Panc1 (cell line): Measurements from ENCODE around the gene SERPINA3. TPM values are rescaled to one million over a fixed set of nuclear protein-coding genes. Genes with fewer than 3 reads are reported as not detected.

Experiments used
- ATAC-seq: fragments of 200-7000 bp; cut with Tn5 transposase; 2 replicates; pipeline ENCODE4 v1.9.1; 2020; ENCODE audit warnings: mild to moderate bottlenecking, moderate library complexity
- BruUV-seq: library from RNA; stranded (reverse); fragments of 400-500 nt; replicated peaks from 2 replicates; lab custom pipeline; 2021; lab: Mats Ljungman, UMichigan
- CTCF ChIA-PET: fragments of 300-600 bp; sonication (Branson Sonifier 250); formaldehyde crosslinking; loops from one replicate; lab custom pipeline; 2022; ENCODE audit warnings: antibody characterized with exemption; lab: Charles Lee
- POLR2A ChIA-PET: fragments of 300-600 bp; sonication (Branson Sonifier 250); formaldehyde crosslinking; loops from one replicate; lab custom pipeline; 2022; ENCODE audit warnings: antibody characterized with exemption; lab: Charles Lee
- DNase-seq: peaks from one replicate; pipeline ENCODE4 v3.0.0-alpha.2; 2010; ENCODE audit warnings: low read depth, low spot score
- H3K27ac ChIP-seq: 2 replicates; pipeline ENCODE4 v1.5.1; 2011; ENCODE audit warnings: mild to moderate bottlenecking, low read length, inconsistent platforms
- H3K27me3 ChIP-seq: fragments of 200-500 bp; sonication (Bioruptor generic); 2 replicates; pipeline ENCODE4 v1.6.0; 2014; ENCODE audit warnings: low read length, inconsistent platforms; ENCODE audit not compliant: control insufficient read depth, insufficient read depth
- H3K36me3 ChIP-seq: fragments of 200-500 bp; sonication (Bioruptor generic); 2 replicates; pipeline ENCODE4 v1.5.1; 2014; ENCODE audit warnings: inconsistent platforms, mild to moderate bottlenecking, low read length, moderate library complexity; ENCODE audit not compliant: control insufficient read depth, insufficient read depth
- H3K4me1 ChIP-seq: 2 replicates; pipeline ENCODE4 v1.5.1; 2011; ENCODE audit warnings: inconsistent platforms, mild to moderate bottlenecking, low read length, moderate library complexity; ENCODE audit not compliant: control insufficient read depth, insufficient read depth
- H3K4me3 ChIP-seq, 2 experiments: 2 replicates each; pipeline ENCODE4 v1.5.1; 2011 to 2012; ENCODE audit warnings: low read depth in 2 of 2, low read length in 2 of 2, mild to moderate bottlenecking in 2 of 2, inconsistent platforms in 1 of 2, moderate library complexity in 1 of 2
- H3K9me3 ChIP-seq: fragments of 200-500 bp; sonication (Bioruptor generic); 2 replicates; pipeline ENCODE4 v1.5.1; 2014; ENCODE audit warnings: low read depth, mild to moderate bottlenecking, inconsistent platforms, low read length, moderate library complexity; ENCODE audit not compliant: control insufficient read depth, insufficient read depth
- CTCF ChIP-seq: fragments of 450-650 bp; IDR thresholded peaks from 2 replicates; pipeline ENCODE4 v1.5.1; 2017; ENCODE audit warnings: mild to moderate bottlenecking
- POLR2AphosphoS5 ChIP-seq: IDR thresholded peaks from 2 replicates; pipeline ENCODE4 v1.6.1; 2012; ENCODE audit warnings: mild to moderate bottlenecking, low read depth, low read length, moderate library complexity
- REST ChIP-seq, 2 experiments: IDR thresholded peaks; 2 replicates each; pipeline ENCODE4 v1.6.1; 2011 to 2012; ENCODE audit warnings: low read depth in 2 of 2, control low read depth in 1 of 2, low read length in 1 of 2, mild to moderate bottlenecking in 1 of 2, moderate library complexity in 1 of 2; ENCODE audit not compliant: insufficient read depth in 1 of 2
- SIN3A ChIP-seq: IDR thresholded peaks from 2 replicates; pipeline ENCODE4 v1.6.1; 2012; ENCODE audit warnings: low read depth, mild to moderate bottlenecking, low read length, moderate library complexity, borderline replicate concordance; ENCODE audit not compliant: insufficient read depth
- TCF7L2 ChIP-seq: IDR thresholded peaks from 2 replicates; pipeline ENCODE4 v1.6.1; 2011; ENCODE audit warnings: mild to moderate bottlenecking, low read depth, low read length, inconsistent platforms
- in situ Hi-C: cut with HindIII; loops from 2 replicates; pipeline ENCODE4 v1.10.0; 2016; ENCODE audit warnings: low sequenced_read_pairs, low pct_unique_long_range_greater_than_20kb
- intact Hi-C: fragments of 100-400 bp; cut with micrococcal nuclease; formaldehyde crosslinking; loops from one replicate; pipeline ENCODE4 v1.10.0; 2022; ENCODE audit not compliant: unreplicated experiment
- total RNA-seq: library from RNA; stranded (reverse); gene quantifications from one replicate; pipeline ENCODE4 v1.2.1, GENCODE V29; 2021; ENCODE audit not compliant: unreplicated experiment

The SERPINA3 gene
- total RNA-seq, 1 experiment from 2014 or later = 5.7 TPM

GRCh38 chr14:94598506-94598815 is 13.7 kb upstream of the SERPINA3 start:
- no TSS peak for BruUV-seq
- no peaks in the 10 kb centered on the region for H3K36me3 ChIP-seq
- in situ Hi-C loops = no loop called here
- H3K4me3 ChIP-seq = no peak overlapping the region
- CTCF ChIA-PET = interaction anchor here (0.5 kb wide), 1 partner anchor 866 kb away, joined by 14 read pairs; no protein-coding TSS in a partner anchor
- no peak for DNase-seq
- peaks cover 32% of the 10 kb centered on the region for H3K4me1 ChIP-seq
- H3K27me3 ChIP-seq = no peaks in the 10 kb centered on the region
- TF ChIP-seq REST (IDR thresholded peaks at IDR 0.05; ENCODE audit: insufficient read depth in 1 of 2, low read depth in 2 of 2, low read length in 1 of 2) (no peak), CTCF (no peak), SIN3A (no peak), TCF7L2 (no peak), POLR2AphosphoS5 (no peak)
- no peak for ATAC-seq
- H3K27ac ChIP-seq = peak overlapping the region; percentile 82
- POLR2A ChIA-PET = no interaction called here
- no peaks in the 10 kb centered on the region for H3K9me3 ChIP-seq
- intact Hi-C loops = no loop called here

GRCh38 chr14:94598816-94599655 is 13.2 kb upstream of the SERPINA3 start:
- BruUV-seq = no TSS peak
- no peak overlapping the region for H3K4me3 ChIP-seq
- DNase-seq (no peak), ATAC-seq (peak; percentile 94)
- in situ Hi-C loops (no loop called here), intact Hi-C loops (no loop called here)
- ChIA-PET POLR2A (no interaction called here), CTCF (interaction anchor here (0.5 to 0.7 kb wide), 2 partner anchors 467 to 866 kb away, joined by 3 to 14 read pairs; no protein-coding TSS in a partner anchor)
- TF ChIP-seq SIN3A = no peak
- TF ChIP-seq CTCF = no peak
- TF ChIP-seq REST (IDR thresholded peaks at IDR 0.05; ENCODE audit: insufficient read depth in 1 of 2, low read depth in 2 of 2, low read length in 1 of 2) = no peak
- TF ChIP-seq TCF7L2 = 0 out of 2 replicates have a peak, but pooled peaks have one; percentile 28
- TF ChIP-seq POLR2AphosphoS5 = no peak; the same call in 1 of the 2 replicates
- H3K27me3 ChIP-seq = no peaks in the 10 kb centered on the region
- H3K27ac ChIP-seq = peak overlapping the region; percentile 82
- no peaks in the 10 kb centered on the region for H3K9me3 ChIP-seq
- peaks cover 32% of the 10 kb centered on the region for H3K4me1 ChIP-seq
- no peaks in the 10 kb centered on the region for H3K36me3 ChIP-seq
